HG03520 (cell line): Measurements from ENCODE around the gene TCERG1L.
"Not testable (repeated sequence)": the region's sequence is repeated elsewhere in the genome, so short reads cannot be mapped to it uniquely, and the experiment has no call there.

Experiments used
- ATAC-seq: cut with Tn5 transposase; IDR thresholded peaks from one replicate; pipeline ENCODE4 v1.9.1; 2021; ENCODE audit warnings: mild to moderate bottlenecking, moderate library complexity; ENCODE audit not compliant: unreplicated experiment

The TCERG1L gene

DNA sequence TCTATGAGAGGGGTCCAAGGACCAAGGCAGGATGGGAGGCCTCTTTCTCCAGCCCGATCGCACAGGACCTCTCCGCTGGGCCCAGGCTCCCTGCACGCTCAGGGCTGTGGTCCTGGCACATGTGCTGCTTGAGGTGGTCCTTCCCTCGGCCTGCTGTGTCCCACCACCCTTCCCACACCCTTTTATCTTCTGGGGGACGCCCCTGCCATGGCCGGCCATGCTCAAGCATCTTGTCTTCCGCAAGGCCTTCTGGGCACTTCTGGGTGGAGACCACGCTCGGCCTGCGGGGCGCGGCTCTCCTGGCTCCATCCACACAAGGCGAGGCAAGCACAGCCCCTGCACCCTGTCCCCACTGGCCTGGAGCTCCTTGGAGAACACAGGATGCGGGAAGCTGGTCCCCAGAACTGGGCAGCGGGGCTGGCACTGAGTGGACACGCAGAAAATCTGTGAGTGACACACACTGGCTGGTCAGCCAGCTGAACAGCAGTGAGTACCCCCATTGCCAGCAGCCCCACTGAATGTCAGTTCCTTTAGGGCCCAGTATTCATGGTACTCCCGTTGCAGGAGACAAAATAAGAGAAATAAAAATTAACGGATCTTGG lies 115.9 kb downstream of the TCERG1L start:
- no peak for ATAC-seq

DNA sequence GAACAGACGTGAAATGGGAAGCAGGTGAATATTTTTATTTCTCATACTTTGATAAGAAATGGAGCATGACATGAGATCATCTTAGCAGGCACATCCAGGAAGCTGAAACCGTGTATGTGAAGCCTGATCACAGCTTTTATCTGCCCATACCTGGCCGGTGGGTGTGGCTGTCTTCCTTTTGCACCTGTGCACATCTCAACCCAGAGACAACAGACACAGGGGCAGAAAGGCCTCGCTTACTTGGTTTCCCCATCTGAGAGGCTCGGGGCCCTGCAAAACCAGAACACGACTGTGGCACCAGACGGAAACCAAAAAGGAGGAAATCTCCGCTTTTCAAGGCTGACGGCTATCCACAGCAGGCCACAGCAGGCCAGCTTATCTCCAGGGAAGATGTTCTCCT lies 116.4 kb downstream of the TCERG1L start:
- no peak for ATAC-seq

DNA sequence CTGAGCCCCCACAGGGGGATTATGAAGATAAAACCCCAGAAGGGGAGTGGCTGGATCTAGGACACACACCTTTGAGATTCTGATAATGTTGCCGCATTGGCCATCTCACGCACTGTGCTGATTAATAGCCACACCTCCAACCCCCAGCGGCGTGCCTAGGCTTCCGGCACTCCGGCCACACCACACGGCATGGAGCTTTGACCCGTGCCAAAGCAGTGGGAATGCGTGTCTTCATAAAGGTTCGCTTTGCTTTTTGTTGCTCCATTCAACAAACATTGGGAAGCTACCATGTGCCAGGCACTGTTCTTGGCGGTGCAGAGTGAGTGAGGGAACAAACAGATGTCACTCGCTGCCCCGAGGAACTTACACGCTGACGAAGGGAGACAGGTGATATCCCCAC lies 117.6 kb downstream of the TCERG1L start:
- no peak for ATAC-seq

DNA sequence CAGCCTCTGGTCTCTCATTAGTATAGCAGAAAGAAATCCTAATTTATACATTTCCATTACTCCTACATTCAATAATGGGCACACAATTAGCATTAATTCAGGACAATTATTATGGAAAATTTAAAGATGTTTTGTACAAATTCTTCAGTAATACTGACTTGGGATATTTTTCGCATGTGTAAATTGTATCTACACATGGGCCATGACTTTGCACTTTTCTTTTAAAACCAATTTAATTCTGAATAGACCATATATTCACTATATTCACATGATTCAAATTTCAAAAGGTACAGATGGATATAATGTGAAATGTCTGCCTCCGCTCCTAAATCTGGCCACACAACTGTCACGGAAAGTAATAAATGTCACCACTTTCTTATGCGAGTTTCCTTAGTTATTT lies 123.0 kb downstream of the TCERG1L start:
- ATAC-seq: no peak

DNA sequence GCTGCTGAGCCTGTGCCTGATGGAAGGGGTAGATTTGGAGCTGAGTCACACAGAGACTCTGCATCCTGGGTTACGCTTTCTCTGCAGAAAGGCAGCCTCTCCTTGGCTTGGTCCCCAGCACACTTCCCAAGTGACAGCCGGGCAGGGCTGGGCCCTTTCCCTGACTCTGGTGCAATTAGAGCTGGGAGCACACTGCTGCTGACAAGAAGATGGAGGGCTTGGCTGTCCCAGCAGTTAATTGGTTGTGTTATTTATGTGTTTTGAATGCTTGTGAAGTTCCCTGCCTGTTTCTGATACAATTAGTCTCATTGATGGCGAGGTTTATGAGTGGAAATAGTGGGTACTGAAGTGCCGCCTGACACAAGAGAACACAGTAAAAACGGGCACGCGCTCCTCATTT lies 123.6 kb downstream of the TCERG1L start:
- ATAC-seq: no peak

DNA sequence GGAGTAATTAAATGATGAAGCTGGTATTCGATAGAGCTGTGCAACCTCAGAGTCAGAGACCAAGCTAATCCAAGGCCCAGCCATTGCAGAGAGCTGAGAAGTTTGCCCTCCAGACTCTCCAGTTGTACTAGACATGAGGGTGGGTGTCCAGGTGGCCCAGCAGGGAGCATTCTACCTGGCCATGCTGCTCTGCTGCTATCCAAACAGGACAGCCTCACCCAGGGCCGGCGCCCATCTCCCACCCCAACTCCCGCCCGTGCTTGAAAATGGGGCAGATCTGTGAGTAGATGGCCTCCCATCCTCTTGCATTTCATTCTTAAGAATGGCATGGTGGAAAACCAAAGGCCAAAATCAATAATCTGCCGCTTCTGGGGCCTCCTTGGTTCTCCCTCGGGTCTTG lies 124.2 kb downstream of the TCERG1L start:
- no peak for ATAC-seq

DNA sequence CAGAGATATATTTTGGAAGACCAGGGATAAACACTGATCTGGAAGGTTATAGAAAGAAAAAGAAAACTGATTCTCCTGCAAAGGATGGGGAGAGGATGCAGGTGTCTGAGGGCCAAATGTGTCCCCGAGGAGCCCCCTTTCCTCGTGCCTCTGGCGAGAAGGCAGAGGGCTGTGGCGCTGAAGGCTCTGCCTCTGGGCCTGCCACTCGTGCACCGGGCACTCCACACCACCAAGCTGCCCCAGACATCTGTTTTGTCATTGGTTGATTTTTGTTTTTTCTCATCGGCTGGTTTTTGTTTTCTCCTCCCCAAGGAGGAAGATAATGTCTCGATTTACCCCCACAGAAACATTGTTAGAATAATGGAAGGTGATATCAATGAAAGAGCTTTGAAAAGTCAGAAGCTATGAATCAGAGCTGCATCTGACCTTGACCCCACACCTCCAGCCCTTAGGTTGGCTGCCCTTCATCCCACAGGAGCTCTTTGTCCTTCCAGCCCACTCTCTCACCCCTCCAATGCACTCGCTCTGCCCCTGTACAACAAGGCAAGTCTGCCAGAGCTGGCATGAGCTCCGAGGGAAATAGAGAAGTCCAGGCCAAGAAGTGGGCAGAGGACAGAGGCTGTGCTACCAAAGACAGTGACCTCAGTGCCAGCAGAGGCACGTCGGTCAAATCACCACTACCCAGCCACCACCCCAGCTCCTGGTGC lies 124.8 kb downstream of the TCERG1L start:
- ATAC-seq: no peak

DNA sequence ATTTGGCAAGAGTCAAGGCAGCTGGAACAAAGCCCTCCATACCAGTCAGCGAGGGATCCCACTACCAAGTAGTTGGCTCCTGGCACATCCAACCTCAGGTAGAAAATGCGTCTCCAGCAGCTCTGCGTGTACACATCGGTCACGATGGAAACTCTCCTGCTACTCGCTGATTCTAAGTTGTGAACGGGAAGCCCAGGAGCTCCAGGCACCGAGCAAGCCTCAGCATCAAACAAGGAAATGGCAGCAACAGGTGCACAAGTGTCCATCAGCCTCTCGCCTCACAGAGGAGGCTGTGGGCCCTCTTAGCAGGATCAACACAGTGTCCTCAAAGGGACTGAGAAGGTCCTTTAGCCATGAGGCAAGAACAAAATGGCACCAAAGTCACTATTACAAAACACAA lies 127.0 kb downstream of the TCERG1L start:
- no peak for ATAC-seq

DNA sequence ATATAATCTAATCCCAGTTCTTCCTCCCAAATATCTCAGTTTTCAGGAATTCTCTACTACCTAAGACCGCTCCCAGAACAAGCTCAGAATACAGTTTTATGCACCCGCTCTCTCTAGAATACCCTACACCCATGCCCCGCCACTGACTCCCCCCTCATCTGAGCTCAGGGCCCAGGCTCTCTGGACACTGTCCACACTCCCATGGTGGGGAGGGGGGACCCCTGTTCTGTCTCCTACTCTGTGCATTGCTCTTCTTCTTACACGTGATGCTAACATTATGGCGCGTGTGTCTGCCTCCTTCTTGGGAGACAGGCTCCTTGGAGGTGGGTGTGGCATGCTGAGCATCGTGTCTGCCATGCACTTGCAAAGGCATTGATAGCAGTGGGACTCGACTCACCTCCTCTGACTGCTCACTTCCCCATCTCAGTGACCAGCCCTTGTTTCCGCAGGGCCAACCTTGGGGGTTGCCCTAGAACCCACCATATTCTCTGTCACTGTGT lies 127.9 kb downstream of the TCERG1L start:
- no peak for ATAC-seq

DNA sequence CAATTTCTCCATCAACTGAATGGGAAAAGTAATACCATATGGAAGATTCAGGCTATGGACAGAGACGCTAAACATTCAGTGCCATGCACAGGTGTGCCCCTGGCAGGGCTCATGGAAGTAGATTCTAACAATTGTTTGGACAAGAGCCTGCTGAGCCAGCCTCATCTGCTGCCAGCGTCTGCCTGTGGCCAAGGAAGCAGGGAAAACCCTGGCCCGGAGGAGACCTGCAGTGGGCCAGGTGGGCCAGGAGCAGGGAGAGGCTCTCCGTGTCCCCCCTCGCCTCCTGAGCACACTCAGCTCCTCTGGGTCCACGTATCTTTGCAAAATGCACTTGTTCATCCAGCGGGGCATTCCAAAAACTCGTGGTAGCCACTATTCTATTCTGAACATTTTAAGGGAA lies 130.1 kb downstream of the TCERG1L start:
- ATAC-seq: no peak

DNA sequence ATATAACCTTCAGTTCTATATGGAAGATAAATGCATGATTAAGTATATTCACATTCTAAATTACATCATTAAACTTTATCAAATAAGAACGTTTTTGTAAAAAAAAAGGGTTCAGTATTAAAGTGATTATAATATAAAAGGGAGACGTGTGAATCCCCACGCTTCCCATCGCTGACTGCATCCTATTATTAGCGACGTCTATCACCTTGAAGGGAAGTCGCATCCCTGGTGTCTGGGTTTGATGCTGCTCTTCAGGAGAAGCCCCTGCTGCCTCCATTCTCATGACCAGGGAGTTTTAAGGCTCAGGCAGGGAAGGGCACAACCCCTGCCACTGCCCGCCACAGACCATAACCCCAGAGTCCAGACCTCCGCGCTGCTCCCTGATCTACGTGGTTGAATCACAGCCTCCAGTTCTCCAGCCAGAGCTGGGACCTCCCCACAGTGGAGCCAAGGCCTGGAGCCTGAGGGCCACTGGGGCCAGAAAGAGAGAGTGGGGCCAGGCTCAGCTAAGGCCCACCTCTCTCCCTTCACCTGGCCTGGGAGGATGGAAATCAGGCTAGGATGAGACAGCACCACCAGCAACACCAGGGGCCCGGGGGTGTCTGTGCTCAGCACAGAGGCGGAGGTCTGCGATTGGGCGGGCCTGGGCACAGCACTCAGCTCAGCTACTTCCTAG lies 130.6 kb downstream of the TCERG1L start:
- no peak for ATAC-seq

DNA sequence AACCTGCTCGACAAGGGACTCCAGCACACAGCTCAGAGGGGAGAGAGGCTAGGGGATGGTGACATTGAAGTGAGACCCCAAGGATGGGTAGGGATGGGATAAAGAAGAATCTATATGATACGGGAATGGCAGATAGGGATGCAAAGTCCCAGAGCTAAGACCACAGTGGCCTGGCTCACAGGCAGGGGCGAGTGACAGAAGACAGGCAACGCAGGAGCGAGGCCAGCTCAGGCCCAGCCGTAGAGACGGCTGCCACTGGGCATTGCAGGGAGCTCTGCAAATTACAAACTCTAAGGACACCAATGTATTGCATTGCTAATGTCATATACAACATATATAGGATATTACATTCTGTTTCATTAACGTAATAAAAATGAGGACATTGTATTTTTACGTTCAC lies 131.4 kb downstream of the TCERG1L start:
- no peak for ATAC-seq

DNA sequence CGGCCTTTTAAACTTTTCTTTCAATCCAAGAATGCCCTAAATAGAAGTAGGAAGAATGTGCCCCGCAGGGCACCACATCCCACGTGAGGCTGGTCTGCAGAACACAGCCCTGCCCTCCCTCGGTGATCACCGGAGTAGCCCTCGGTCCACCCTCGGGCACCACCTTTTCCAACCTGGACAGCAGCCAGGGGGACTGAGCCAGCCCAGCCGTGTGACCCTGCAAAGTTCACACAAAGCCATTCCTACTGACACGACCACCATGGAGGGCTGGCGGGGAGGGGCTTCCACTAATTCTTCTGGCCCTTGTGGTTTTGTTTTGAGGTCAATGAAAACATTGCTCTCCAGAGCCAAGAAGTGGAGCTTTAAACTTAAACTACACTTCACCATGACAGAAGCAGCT lies 132.2 kb downstream of the TCERG1L start:
- no peak for ATAC-seq

DNA sequence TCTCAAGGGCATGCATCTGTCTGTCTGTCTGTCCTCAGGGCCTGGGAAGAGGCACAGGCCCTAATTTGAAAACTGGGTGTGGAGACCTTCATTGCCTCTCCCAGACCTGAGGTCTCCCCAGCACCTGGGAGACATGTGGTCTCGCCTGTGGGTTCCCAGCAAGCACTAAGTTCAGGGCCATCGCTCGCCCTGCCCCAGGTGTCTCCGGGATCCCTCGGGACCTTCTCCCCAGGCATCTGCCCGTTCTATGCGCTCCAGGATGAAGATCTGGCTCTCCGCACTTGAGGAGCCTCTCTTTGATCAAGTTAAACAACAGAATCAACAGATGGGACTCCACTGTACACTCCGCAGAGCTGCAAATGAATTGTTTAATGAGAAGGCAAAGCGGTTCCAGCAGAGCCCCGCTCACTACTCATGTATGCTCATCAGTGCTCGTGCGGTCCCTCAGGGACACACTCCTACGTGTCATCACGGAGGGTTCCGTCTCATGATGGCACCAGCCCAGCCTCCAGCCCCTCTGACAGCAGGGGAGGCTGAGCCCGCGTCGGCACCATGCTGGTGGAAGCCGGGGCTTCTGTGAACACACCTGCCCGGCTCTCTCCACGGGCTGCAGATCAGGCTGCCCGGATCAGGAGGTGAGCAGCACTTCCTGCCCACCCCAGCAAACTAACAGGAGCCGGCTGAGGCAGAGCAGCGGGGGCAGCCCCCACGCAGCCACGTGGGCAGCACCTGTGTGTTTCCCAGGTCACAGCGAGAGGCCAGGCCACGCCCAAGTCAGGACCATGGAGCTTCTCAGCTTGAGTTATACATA lies 132.8 kb downstream of the TCERG1L start:
- no peak for ATAC-seq

DNA sequence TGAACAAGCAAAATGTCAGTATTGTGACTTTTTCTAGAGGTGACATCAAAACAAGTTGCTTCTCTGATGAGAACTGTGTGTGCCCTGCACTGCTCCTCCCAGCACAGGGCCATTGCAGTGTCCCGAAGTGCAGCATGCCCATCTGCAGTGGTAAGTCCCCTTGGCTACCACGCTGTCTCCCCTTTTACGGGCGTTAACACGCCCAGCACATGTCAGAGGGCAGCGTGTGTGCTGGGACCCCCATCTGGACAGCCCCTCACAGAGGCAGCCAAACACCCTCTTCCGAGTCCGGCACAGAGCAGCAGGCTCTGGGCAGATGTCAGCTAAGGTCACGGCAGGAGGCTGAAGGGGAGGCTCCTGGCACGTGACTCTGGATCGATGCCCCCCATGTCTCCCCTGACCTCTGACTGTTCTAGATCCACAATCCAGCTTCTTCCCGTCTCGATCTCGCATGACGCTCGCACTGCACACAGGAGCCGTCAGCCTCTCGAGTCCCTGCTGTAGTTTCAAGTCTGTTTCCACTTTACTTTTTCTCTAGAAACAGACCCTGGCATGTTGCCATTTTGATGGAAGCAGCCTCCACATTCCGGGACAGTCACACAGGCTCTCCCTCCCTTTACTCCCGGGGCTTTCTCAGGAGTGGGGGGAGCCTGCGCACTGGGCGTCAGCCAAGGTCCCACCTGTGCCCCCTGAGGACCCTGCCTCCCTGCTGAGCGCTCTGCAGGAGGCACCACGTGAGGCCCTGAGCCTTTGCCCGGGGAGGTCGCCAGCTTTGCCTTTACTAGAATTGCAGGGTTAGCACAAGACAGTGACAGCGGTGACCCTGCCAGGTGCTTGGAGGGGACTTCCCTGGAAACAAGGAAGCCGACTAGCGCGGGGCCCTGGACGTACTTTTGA lies 133.8 kb downstream of the TCERG1L start:
- no peak for ATAC-seq

DNA sequence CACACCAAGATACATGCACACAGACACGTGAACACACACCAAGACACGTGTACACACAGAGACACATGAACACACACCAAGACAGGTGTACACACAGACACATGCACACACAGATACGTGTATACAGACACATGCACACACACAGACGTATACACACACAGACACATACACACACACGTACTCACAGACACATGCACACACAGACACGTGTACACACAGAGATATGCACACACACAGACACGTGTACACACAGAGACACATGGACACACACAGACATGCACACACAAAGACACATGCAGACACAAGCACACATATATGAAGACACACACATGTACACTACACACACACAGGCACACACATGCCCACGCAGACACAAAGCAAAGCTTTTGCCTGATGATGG lies 134.6 kb downstream of the TCERG1L start:
- ATAC-seq: no peak

DNA sequence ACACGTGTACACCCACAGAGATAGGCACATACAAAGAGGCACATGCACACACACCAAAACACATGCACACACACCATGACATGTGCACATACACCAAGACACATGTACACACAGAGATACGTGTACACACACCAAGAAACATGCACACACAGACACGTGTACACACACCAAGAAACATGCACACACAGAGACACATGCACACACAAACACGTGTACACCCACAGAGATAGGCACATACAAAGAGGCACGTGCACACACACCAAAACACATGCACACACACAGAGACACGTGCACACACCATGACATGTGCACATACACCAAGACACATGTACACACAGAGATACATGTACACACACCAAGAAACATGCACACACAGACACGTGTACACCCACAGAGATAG lies 135.2 kb downstream of the TCERG1L start:
- ATAC-seq: not testable (repeated sequence)

DNA sequence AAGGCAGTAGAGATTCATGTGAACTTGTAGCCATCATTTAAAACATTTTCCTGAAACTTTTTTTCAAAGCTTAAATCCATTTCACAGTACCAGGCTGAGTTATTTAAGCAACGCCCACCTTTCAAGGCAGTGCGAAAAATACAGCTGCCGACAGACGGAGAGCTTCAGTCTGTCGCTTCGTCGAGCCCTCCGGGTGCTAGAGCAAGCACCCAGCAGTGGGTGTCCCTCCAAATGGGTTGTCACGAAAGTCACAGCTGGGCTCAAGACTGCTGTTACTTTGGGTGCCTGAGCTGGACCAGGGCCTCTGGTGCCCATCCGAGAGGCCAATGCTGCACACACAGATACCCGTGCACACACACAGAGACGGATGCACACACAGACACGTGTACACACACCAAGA lies 135.6 kb downstream of the TCERG1L start:
- no peak for ATAC-seq

DNA sequence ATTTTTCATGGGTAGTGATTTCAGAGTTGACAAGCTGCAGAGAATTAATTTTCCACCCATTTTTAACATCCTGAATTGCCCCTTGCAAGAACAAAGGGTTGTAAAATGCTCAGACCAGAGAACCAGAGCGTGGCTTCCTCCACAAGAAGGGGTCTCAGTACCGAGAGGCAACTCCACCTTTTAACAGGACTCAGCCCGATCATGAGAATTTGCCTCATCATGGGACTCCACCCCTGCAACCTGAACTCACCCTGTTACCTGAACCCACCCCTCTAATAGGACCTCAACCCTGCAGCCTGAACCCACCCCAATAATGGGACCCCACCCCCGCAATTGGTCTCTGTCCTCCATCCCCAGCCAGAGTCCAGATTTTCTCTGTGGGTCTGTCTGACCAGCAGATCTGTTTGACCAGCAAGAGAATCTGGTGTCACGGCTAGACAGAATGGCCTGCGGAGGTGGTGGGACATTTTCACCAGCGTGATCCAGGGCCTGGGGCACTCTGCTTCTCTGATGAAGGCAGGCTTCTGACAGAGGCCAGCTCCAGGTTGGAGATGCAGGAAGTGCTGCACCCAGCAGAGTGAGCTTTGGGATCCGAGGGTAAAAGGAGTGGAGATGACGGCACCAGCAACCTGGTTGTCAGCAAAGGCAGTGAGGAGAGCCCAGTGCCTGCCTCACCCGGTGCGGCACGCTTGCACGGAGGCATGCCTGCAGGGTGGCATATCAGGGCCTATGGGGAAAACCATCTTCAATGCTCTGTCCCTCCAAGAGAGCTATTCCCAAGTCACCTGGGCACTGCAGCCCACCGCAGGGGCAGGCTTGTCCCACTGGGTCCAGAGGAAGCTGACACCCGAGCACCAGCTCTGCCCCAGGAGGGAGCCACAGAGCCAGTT lies 136.6 kb downstream of the TCERG1L start:
- ATAC-seq: no peak
